Ascending aorta (tissue), 2 donors: ENCODE results near the gene SCN2B. TPM values are rescaled to one million over a fixed set of nuclear protein-coding genes. Genes with fewer than 3 reads are reported as not detected.

Experiments
- DNase-seq, 2 donors: peaks; one replicate each; pipeline ENCODE4 v3.0.0-alpha.2; 2019; ENCODE audit warnings: low spot score in 2 of 2
- H3K27ac ChIP-seq, 2 donors: fragments of 200-600 bp; sonication (generic); one replicate each; pipeline ENCODE4 v1.5.1; 2016 to 2017; ENCODE audit warnings: mild to moderate bottlenecking in 1 of 2
- H3K27me3 ChIP-seq: fragments of 200-600 bp; sonication (generic); one replicate; pipeline ENCODE4 v1.5.1; 2017
- H3K36me3 ChIP-seq, 2 donors: fragments of 200-600 bp; sonication (generic); one replicate each; pipeline ENCODE4 v1.5.1; 2016
- H3K4me1 ChIP-seq, 2 donors: fragments of 200-600 bp; sonication (generic); one replicate each; pipeline ENCODE4 v1.5.1; 2016 to 2017; ENCODE audit warnings: mild to moderate bottlenecking in 1 of 2
- H3K4me3 ChIP-seq, 2 donors: fragments of 200-600 bp; sonication (generic); one replicate each; pipeline ENCODE4 v1.5.1; 2016 to 2017; ENCODE audit warnings: mild to moderate bottlenecking in 1 of 2
- H3K9me3 ChIP-seq, 2 donors: fragments of 200-600 bp; sonication (generic); one replicate each; pipeline ENCODE4 v1.5.1; 2016
- intact Hi-C: fragments of 100-400 bp; cut with DNase I; formaldehyde crosslinking; loops from one replicate; pipeline ENCODE4 v1.15.1; 2023
- total RNA-seq: library from RNA; depleted of rRNA; stranded (reverse); fragments of >200 nt; gene quantifications from one replicate; pipeline ENCODE4 v1.1.0, GENCODE V29; 2016
- TF ChIP-seq, protein P1 (sequence below), 3 experiments: fragments of 200-600 bp in 2 of 3; fragments of 450-650 bp in 1 of 3; sonication (generic) in 2 of 3; IDR thresholded peaks; one replicate each; pipeline ENCODE4 v1.5.1; 2016 to 2019; ENCODE audit warnings: antibody characterized with exemption in 3 of 3, mild to moderate bottlenecking in 1 of 3, moderate library complexity in 1 of 3

SCN2B gene
- total RNA-seq, 1 donor from 2014 or later, result 0.11 TPM

DNA sequence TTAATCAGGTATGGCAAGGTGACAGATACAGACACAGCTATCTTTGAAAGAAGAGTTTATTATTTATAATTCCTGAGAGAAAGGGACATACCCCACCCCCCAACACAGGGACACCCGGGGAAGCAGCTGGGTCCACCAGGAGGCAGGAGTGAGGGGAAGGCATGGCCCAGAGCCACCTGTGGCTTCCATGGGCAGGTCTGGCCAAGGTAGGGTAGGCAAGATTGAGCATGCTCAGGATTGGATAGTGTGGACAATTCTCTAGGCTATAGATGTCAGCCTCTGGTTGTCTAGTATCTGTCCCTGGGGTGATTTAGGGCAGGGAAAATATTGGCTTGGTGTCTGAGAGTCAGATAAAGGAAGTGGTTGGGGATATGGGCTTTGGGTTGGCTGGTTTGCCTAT lies 62.2 kb downstream of the SCN2B start:
- TF ChIP-seq, protein P1, sequence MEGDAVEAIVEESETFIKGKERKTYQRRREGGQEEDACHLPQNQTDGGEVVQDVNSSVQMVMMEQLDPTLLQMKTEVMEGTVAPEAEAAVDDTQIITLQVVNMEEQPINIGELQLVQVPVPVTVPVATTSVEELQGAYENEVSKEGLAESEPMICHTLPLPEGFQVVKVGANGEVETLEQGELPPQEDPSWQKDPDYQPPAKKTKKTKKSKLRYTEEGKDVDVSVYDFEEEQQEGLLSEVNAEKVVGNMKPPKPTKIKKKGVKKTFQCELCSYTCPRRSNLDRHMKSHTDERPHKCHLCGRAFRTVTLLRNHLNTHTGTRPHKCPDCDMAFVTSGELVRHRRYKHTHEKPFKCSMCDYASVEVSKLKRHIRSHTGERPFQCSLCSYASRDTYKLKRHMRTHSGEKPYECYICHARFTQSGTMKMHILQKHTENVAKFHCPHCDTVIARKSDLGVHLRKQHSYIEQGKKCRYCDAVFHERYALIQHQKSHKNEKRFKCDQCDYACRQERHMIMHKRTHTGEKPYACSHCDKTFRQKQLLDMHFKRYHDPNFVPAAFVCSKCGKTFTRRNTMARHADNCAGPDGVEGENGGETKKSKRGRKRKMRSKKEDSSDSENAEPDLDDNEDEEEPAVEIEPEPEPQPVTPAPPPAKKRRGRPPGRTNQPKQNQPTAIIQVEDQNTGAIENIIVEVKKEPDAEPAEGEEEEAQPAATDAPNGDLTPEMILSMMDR (IDR thresholded peaks at IDR 0.05), result no peak
- Histone ChIP-seq H3K4me3 (no peak overlapping the region), H3K4me1 (no peaks in the 10 kb centered on the region), H3K36me3 (no peaks in the 10 kb centered on the region), H3K27me3 (no peaks in the 10 kb centered on the region), H3K27ac (no peak overlapping the region), H3K9me3 (no peaks in the 10 kb centered on the region)
- DNase-seq, result no peak
- intact Hi-C loops, result no loop called here

DNA sequence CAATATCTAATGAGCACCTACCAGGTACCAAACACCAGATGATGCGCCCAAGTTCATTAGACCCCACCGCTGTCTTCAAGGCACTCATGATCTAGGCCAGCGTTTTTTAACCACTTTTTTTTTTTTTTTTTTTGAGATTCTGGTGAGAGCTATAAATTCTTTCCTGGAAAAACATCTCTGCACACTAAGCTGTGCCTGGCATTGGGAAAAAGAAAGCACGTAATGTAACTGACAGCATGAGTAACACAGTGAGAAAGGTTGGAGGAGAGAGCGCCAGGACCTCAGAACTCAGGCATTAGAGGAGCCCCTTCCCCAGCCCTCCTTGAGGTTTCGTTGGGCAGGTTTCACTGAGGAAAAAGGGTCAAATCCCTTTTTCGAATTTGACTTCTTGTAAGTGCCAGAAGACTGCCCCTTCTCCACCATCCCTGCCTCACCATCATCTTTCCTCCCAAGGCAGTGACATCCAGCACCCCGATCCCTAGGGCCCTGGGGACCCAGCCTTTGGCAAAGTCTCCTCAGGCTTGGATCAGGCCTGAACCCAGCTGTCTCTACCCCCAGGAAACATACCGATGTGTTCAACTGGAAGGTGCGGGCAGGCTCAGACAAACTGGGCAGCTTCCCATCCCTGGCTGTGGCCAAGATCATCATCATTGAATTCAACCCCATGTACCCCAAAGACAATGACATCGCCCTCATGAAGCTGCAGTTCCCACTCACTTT lies 63.6 kb downstream of the SCN2B start:
- Histone ChIP-seq H3K27ac (no peak overlapping the region), H3K27me3 (no peaks in the 10 kb centered on the region), H3K4me3 (no peak overlapping the region), H3K4me1 (no peaks in the 10 kb centered on the region), H3K36me3 (no peaks in the 10 kb centered on the region), H3K9me3 (no peaks in the 10 kb centered on the region)
- TF ChIP-seq, protein P1 (IDR thresholded peaks at IDR 0.05), result no peak
- intact Hi-C loops, result no loop called here
- no peak for DNase-seq

Other genes with a start within 250 kb of the SCN2B start
- gene TMPRSS13, start 247.2 kb downstream of the SCN2B start, total RNA-seq, result not detected
- gene IL10RA, start 190.2 kb downstream of the SCN2B start, total RNA-seq, result 38.6 TPM
- not detected for gene TMPRSS4, start 99.6 kb downstream of the SCN2B start, total RNA-seq
- not detected for gene SMIM35, start 89.7 kb downstream of the SCN2B start, total RNA-seq
- gene SCN4B, start 23.8 kb downstream of the SCN2B start, total RNA-seq, result 1.1 TPM
- not detected for gene JAML, start 48.4 kb upstream of the SCN2B start, total RNA-seq
- 0.21 TPM for gene MPZL3, start 75.7 kb upstream of the SCN2B start, total RNA-seq
- 53.0 TPM for gene MPZL2, start 87.7 kb upstream of the SCN2B start, total RNA-seq
- gene CD3E, start 128.1 kb upstream of the SCN2B start, total RNA-seq, result not detected
- gene CD3D, start 166.1 kb upstream of the SCN2B start, total RNA-seq, result not detected
- not detected for gene CD3G, start 167.7 kb upstream of the SCN2B start, total RNA-seq
- gene UBE4A, start 183.0 kb upstream of the SCN2B start, total RNA-seq, result 24.6 TPM
- gene ATP5MG, start 225.0 kb upstream of the SCN2B start, total RNA-seq, result 23.7 TPM